Effector CD8-positive, alpha-beta T cell (primary cell): ENCODE results near the gene NEK9.

Experiments used
- DNase-seq: peaks from one replicate; lab custom pipeline; 2025; lab: John Stamatoyannopoulos, UW

NEK9 gene

DNA sequence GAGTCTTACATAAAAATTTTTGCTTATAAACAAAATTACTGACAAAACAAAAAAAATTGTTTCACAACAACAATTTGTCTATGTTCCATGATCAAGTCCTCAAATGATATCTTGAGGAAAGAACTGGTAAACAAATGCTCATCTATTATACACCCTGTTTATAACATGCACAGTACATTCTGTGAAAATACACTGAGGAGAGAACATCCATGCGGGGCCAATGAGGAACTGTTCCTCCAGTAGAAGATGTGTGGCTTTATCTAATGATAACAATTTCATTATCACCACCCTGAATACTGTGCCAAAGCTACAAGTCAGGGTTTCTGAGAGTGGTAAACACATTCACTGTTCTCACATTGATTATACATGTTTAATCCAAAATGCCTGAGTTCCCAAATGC, 86.3 kb downstream of the NEK9 start:
- no peak for DNase-seq

DNA sequence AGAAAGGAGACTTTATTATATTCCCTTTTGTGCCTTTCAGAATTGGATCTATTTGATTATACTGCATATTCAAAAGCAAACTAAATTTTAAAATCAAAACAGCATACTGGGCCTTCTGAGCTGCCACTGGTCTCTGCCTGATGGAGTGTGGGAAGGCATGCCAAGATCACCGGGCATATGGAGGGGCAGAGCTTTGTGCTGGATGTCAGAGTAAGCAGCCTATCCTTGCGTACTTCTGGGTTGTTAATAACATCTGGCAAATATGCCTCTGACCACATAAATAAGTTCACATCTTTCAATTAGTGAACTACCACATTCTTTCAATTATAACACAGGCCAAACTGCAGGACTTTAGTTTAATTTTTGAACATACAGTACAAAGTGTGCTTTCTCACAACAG, 93.9 kb downstream of the NEK9 start:
- no peak for DNase-seq

DNA sequence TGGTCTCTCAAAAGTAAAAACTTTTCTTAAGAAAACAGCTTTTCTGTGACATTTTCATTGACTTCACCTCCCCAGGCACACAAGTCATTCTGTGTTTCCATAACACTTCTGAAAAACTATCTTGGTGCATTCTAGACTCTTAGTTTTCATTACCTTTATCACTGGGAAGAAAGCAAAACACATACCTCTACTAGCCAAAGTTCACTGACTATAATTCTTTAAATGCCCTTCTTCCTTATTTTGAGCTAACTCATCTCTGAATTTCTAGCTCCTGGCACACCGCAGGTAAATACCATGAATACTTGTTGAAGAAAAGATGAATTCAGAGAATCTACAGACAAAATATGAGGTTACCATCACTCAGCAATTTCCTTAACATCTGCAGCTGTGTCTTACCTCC, 96.7 kb downstream of the NEK9 start:
- DNase-seq, result no peak
